GM21390 (cell line): Measurements from ENCODE around the gene STARD13.

Experiments
- ATAC-seq: cut with Tn5 transposase; IDR thresholded peaks from one replicate; pipeline ENCODE4 v1.9.1; 2021; ENCODE audit not compliant: unreplicated experiment

The STARD13 gene

GRCh38 chr13:33069365-33069764 is 216.2 kb downstream of the STARD13 start:
- ATAC-seq, result no peak

- ATAC-seq, result no peak
Observed at GRCh38 chr13:33066329-33066728, 219.2 kb downstream of the STARD13 start.

GRCh38 chr13:33060815-33061214 is 224.7 kb downstream of the STARD13 start:
- ATAC-seq, result no peak

- ATAC-seq, result no peak
Observed at GRCh38 chr13:33058776-33059327, 226.7 kb downstream of the STARD13 start.

GRCh38 chr13:33057019-33057780 is 228.4 kb downstream of the STARD13 start:
- ATAC-seq, result no peak

- ATAC-seq, result no peak
Observed at GRCh38 chr13:33053397-33054066, 232.0 kb downstream of the STARD13 start.
